ENCODE data around the gene ALPL.

DNA sequence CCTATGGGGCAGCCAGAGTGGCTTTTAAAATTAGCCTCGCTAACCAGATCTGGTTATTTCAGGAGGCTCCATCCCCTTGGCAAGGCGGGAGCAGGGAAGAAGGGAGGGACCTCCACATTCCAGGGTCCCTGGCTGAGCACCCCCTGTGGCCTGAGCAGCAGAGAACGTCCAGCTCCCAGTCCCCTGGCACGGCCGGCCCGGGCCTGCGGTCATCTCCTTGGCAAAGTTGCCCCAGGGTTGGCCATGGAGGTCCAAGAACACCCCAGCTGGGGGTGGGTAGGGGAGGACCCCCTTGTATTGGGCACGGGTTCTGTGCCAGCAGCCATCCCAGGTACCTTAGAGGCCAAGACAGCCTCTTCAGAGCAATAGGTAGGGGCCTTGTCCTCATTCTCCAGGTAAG is 84.0 kb downstream of the ALPL start:
- TF ChIP-seq, protein P1, sequence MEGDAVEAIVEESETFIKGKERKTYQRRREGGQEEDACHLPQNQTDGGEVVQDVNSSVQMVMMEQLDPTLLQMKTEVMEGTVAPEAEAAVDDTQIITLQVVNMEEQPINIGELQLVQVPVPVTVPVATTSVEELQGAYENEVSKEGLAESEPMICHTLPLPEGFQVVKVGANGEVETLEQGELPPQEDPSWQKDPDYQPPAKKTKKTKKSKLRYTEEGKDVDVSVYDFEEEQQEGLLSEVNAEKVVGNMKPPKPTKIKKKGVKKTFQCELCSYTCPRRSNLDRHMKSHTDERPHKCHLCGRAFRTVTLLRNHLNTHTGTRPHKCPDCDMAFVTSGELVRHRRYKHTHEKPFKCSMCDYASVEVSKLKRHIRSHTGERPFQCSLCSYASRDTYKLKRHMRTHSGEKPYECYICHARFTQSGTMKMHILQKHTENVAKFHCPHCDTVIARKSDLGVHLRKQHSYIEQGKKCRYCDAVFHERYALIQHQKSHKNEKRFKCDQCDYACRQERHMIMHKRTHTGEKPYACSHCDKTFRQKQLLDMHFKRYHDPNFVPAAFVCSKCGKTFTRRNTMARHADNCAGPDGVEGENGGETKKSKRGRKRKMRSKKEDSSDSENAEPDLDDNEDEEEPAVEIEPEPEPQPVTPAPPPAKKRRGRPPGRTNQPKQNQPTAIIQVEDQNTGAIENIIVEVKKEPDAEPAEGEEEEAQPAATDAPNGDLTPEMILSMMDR (conservative IDR thresholded peaks at IDR 0.05; ENCODE audit: low read depth, low read length), result no peak
- no peak for TF ChIP-seq EZH2 (IDR thresholded peaks at IDR 0.05; ENCODE audit: low read length, unreplicated experiment)
- TF ChIP-seq EZH2phosphoT487 (IDR thresholded peaks at IDR 0.05; ENCODE audit: borderline replicate concordance, low read length), result no peak

Measured in PC-3 (cell line).